Activated CD4-positive, alpha-beta T cell treated with anti-CD3 and anti-CD28 coated beads for 36 hours (primary cell): ENCODE results near the gene CELF2. TPM values are rescaled to one million over a fixed set of nuclear protein-coding genes. Genes with fewer than 3 reads are reported as not detected.
"Not testable (repeated sequence)": the region's sequence is repeated elsewhere in the genome, so short reads cannot be mapped to it uniquely, and the experiment has no call there.

Experiments
- ATAC-seq: fragments of 200-7000 bp; cut with Tn5 transposase; one replicate; pipeline ENCODE4 v1.10.0; 2021; ENCODE audit warnings: mild to moderate bottlenecking, moderate library complexity
- CTCF ChIA-PET: fragments of 350-600 bp; sonication (Branson Sonifier 250); formaldehyde crosslinking; loops from one replicate; lab custom pipeline; 2021; ENCODE audit warnings: antibody characterized with exemption; lab: Charles Lee
- POLR2A ChIA-PET: fragments of 350-600 bp; sonication (Branson Sonifier 250); formaldehyde crosslinking; loops from one replicate; lab custom pipeline; 2021; ENCODE audit warnings: antibody characterized with exemption, inconsistent platforms; lab: Charles Lee
- DNase-seq: peaks from one replicate; pipeline ENCODE4 v3.0.0-alpha.2; 2020
- H3K27ac Mint-ChIP-seq: one replicate; pipeline ENCODE4 v1.8.0; 2021; ENCODE audit warnings: mixed read lengths
- H3K27me3 Mint-ChIP-seq: one replicate; pipeline ENCODE4 v1.8.0; 2021; ENCODE audit warnings: mixed read lengths
- H3K36me3 Mint-ChIP-seq: one replicate; pipeline ENCODE4 v1.8.0; 2021; ENCODE audit warnings: low read depth, mixed read lengths
- H3K4me1 Mint-ChIP-seq: one replicate; pipeline ENCODE4 v1.8.0; 2021; ENCODE audit warnings: mixed read lengths
- H3K4me3 Mint-ChIP-seq: one replicate; pipeline ENCODE4 v1.8.0; 2021; ENCODE audit warnings: mild to moderate bottlenecking, moderate library complexity, mixed read lengths
- H3K9me3 Mint-ChIP-seq: one replicate; pipeline ENCODE4 v1.8.0; 2021; ENCODE audit warnings: low read depth, mixed read lengths
- intact Hi-C, 2 experiments: fragments of 100-400 bp; cut with DNase I in 1 of 2; cut with micrococcal nuclease in 1 of 2; formaldehyde crosslinking; loops; one replicate each; pipeline versions ENCODE4 v1.14.2 to v1.15.1; 2022 to 2024; cut with DNase I, micrococcal nuclease
- total RNA-seq, 2 experiments: library from RNA; stranded (reverse); gene quantifications; one replicate each; pipeline ENCODE4 v1.2.3, GENCODE V29; 2021

The CELF2 gene
- total RNA-seq, 2 experiments from 2014 or later, result 102 to 119 TPM

DNA sequence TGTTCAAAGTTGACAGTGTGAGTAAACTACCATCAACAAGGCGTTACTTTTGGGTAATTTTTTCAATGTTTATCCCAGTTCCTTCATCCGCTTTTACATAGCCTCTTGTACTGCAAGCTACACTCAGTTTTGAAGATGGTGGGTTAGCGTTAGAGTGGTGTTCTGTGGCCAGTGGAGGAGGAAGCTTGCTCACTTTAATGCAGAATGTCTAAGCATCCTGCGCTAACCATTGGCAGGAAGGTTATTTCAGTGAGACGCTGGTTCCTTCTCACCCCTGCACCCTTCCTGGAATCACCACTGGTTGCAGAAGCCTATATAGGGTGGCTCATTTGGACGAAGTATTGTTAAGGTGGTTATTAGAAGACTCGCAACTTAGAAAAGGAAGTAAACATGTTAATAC, 159.1 kb downstream of the CELF2 start:
- peaks cover 82% of the 10 kb centered on the region for H3K36me3 Mint-ChIP-seq
- DNase-seq (peak; percentile 63), ATAC-seq (peak; percentile 29)
- intact Hi-C loops, result loop anchor here in 1 of 2 experiments (5.0 to 10.0 kb wide), 2 partner anchors 146 to 298 kb away; no protein-coding TSS in a partner anchor
- peaks cover 88% of the 10 kb centered on the region for H3K4me1 Mint-ChIP-seq
- no peak overlapping the region for H3K4me3 Mint-ChIP-seq
- POLR2A ChIA-PET, result interaction anchor here (0.9 to 5.7 kb wide), 5 partner anchors 10 to 59 kb away, joined by 3 to 34 read pairs (median 5); no protein-coding TSS in a partner anchor
- H3K27me3 Mint-ChIP-seq, result no peaks in the 10 kb centered on the region
- CTCF ChIA-PET, result interaction anchor here (0.8 to 3.6 kb wide), 6 partner anchors 9 to 93 kb away, joined by 3 to 17 read pairs (median 4); no protein-coding TSS in a partner anchor
- no peak overlapping the region for H3K27ac Mint-ChIP-seq
- H3K9me3 Mint-ChIP-seq, result no peaks in the 10 kb centered on the region

DNA sequence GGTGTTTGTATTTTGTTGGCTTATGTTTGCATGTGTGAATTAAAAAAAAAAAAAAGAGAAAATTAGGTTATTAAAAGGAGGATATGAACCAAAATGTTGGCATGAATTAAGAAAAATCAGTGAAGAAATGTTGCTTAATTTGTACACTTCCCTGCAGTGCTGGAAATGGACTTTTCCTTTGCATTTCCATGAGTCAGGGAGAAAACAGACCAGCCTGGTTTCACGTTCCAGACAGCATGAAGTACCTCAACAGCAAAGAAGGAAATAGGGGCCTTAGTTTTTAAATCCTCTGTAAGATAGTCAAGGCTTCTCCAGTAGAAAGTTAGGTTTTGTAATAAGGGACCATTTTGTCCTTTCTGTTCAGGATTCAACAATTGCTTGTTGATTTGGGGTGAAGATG, 159.7 kb downstream of the CELF2 start:
- H3K36me3 Mint-ChIP-seq, result peaks cover 88% of the 10 kb centered on the region
- peaks cover 93% of the 10 kb centered on the region for H3K4me1 Mint-ChIP-seq
- CTCF ChIA-PET, result interaction anchor here (0.8 to 3.6 kb wide), 6 partner anchors 10 to 93 kb away, joined by 3 to 17 read pairs (median 4); no protein-coding TSS in a partner anchor
- DNase-seq (no peak), ATAC-seq (no peak)
- H3K4me3 Mint-ChIP-seq, result no peak overlapping the region
- POLR2A ChIA-PET, result interaction anchor here (1.0 to 5.7 kb wide), 4 partner anchors 10 to 58 kb away, joined by 3 to 34 read pairs (median 6); no protein-coding TSS in a partner anchor
- H3K27me3 Mint-ChIP-seq, result no peaks in the 10 kb centered on the region
- intact Hi-C loops, result loop anchor here in 1 of 2 experiments (5.0 to 10.0 kb wide), 2 partner anchors 145 to 297 kb away; no protein-coding TSS in a partner anchor
- no peaks in the 10 kb centered on the region for H3K9me3 Mint-ChIP-seq
- H3K27ac Mint-ChIP-seq, result no peak overlapping the region

DNA sequence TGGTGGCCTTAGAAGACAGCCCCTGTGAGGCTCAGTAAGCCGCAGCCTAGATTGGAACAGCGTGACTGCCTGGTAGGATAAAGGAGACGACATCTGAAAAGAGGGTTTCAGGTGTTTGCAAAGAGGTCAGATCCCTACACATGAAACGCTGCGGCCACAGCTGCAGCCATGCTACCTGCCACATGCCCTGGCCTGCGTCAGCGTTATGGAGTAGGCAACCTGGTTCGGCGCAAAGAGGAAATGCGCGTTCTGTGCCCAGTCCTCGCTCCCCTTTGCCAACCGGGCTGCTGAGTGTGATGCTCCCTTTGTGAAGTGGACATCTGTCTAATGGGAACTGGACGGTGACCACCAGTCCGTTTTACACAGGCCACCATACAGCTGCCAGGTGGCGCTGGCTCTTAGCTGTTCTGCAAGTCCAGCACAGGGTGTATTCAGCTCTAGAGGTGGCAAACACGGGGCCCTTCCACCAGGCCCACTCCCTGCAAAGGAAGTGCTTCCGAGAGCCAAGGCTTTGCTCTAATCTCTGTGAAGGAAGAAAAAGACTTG, 160.3 kb downstream of the CELF2 start:
- H3K27ac Mint-ChIP-seq, result no peak overlapping the region
- peaks cover 94% of the 10 kb centered on the region for H3K4me1 Mint-ChIP-seq
- DNase-seq (peak; percentile 65), ATAC-seq (peak; percentile 17)
- CTCF ChIA-PET, result interaction anchor here (0.6 to 3.6 kb wide), 8 partner anchors 9 to 84 kb away, joined by 3 to 30 read pairs (median 5); no protein-coding TSS in a partner anchor
- intact Hi-C loops, result loop anchor here (1.0 to 10.0 kb wide), 9 partner anchors 8 to 297 kb away; no protein-coding TSS in a partner anchor
- POLR2A ChIA-PET, result interaction anchor here (0.6 to 5.7 kb wide), 9 partner anchors 10 to 93 kb away, joined by 3 to 34 read pairs (median 5); no protein-coding TSS in a partner anchor
- no peaks in the 10 kb centered on the region for H3K9me3 Mint-ChIP-seq
- H3K36me3 Mint-ChIP-seq, result peaks cover 88% of the 10 kb centered on the region
- H3K4me3 Mint-ChIP-seq, result no peak overlapping the region
- H3K27me3 Mint-ChIP-seq, result no peaks in the 10 kb centered on the region

DNA sequence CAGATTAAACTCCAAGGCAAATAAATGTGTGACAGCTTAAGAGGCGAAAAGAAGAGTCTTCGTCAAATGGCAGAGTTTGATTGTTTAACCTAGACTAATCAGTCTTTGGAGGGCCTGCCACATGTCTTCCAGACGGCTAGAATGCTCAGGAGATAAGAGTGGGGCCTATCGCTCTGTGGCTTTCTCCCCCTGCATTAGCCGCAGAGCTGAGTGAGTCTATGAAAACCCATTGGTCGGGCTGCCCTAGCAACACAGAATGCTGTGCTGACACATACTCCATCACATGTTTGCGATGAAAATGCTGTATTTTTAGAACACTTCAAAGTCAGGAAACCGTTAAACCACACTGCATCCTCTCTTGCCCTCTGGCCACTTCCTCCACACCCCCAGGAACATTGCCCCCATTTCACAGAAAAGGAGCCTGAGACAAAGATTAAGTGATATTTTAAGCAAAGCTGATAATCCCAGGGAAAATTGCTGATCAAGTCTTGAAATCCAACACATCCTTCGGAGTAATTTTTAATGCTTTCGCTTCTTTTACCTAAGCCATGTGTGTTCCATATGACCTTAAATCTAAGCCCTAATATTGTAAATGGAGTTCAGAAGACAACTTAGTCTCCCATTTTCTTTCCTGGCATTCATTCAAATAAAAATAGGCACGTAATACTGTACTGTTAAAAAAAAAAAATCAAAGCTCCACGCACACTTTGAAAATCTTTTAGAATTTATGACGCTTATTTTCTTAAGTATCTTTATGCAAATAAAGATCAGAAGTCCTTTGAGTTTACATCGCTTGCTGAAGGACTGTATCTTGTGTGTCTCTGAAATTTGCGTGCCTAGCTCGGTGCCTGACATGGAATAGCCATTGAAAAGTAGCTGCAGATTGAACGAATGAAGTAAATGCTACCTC, 161.2 kb downstream of the CELF2 start:
- intact Hi-C loops, result loop anchor here (1.0 to 10.0 kb wide), 9 partner anchors 9 to 296 kb away; no protein-coding TSS in a partner anchor
- H3K36me3 Mint-ChIP-seq, result peaks cover 86% of the 10 kb centered on the region
- H3K9me3 Mint-ChIP-seq, result no peaks in the 10 kb centered on the region
- peaks cover 94% of the 10 kb centered on the region for H3K4me1 Mint-ChIP-seq
- DNase-seq (peak; percentile 90), ATAC-seq (peak; percentile 72)
- no peak overlapping the region for H3K27ac Mint-ChIP-seq
- H3K27me3 Mint-ChIP-seq, result no peaks in the 10 kb centered on the region
- no peak overlapping the region for H3K4me3 Mint-ChIP-seq
- ChIA-PET POLR2A (interaction anchor here (0.6 to 5.7 kb wide), 13 partner anchors 10 to 92 kb away, joined by 3 to 34 read pairs (median 4); no protein-coding TSS in a partner anchor), CTCF (interaction anchor here (0.9 to 3.6 kb wide), 12 partner anchors 9 to 91 kb away, joined by 3 to 30 read pairs (median 4); no protein-coding TSS in a partner anchor)

DNA sequence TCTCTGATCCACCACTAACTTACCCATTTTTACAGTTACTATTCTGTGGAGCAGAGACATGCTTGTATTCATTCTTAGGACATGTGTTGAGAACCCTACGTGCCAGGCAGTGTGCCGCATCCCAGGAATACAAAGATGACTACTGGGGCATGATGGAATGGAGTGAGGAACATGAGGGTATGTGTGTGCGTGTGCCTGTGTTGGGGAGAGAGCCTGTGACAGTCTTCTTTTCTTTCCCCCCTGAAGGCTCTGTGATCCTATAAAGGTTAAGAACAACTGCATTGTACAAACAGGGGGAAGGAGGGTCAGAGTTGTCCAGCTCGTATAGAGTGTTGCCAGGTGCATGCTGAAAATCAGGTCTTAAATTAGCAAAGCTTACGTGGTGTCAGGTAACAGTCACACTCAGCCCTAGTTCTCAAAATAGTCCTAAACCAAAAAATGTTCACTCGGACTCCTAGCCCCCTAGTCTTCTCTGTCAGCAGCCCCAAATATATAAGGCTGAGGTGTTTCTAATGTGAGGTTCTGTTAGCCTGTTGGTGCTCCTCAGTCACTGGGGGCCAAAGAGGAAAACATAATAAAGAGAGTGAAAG, 161.9 kb downstream of the CELF2 start:
- Mint-ChIP-seq H3K9me3 (peaks cover 5% of the 10 kb centered on the region), H3K4me1 (peaks cover 94% of the 10 kb centered on the region), H3K4me3 (no peak overlapping the region), H3K27me3 (no peaks in the 10 kb centered on the region), H3K36me3 (peaks cover 86% of the 10 kb centered on the region), H3K27ac (no peak overlapping the region)
- DNase-seq, result no peak
- ChIA-PET POLR2A (interaction anchor here (0.6 to 5.7 kb wide), 13 partner anchors 11 to 91 kb away, joined by 3 to 34 read pairs (median 4); no protein-coding TSS in a partner anchor), CTCF (interaction anchor here (0.9 to 3.6 kb wide), 9 partner anchors 10 to 90 kb away, joined by 3 to 30 read pairs (median 5); no protein-coding TSS in a partner anchor)
- ATAC-seq, result no peak
- intact Hi-C loops, result loop anchor here (1.0 to 10.0 kb wide), 6 partner anchors 29 to 295 kb away; no protein-coding TSS in a partner anchor

DNA sequence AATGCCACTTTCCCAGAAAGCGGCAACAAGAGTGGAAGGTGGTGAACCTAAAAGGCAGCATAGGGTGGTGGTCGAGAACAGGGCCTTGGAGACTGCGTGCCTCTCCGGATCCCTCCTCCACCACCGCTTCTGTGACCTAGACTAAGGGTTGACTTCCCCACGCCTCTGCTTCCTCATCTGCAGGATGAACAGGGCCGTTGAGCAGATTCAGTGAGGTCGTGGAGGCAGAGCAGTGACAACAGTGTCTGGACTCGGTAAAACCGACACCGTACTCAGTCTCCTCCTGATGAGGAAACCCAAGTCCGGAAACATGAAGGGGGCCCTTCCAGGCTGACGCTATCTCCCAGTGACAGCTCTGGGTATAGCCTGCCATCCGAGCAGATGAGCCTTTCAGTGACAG, 162.6 kb downstream of the CELF2 start:
- Mint-ChIP-seq H3K27ac (no peak overlapping the region), H3K36me3 (peaks cover 86% of the 10 kb centered on the region), H3K4me1 (peaks cover 93% of the 10 kb centered on the region), H3K9me3 (peaks cover 9% of the 10 kb centered on the region), H3K27me3 (no peaks in the 10 kb centered on the region), H3K4me3 (no peak overlapping the region)
- ATAC-seq, result peak; percentile 60
- intact Hi-C loops, result loop anchor here in 1 of 2 experiments (1.0 kb wide), 1 partner anchor 38 kb away; no protein-coding TSS in a partner anchor
- DNase-seq, result peak; percentile 83
- ChIA-PET CTCF (interaction anchor here (1.1 to 3.3 kb wide), 3 partner anchors 15 to 47 kb away, joined by 3 to 30 read pairs (median 5); no protein-coding TSS in a partner anchor), POLR2A (interaction anchor here (0.6 to 5.7 kb wide), 7 partner anchors 16 to 74 kb away, joined by 3 to 34 read pairs (median 3); no protein-coding TSS in a partner anchor)

DNA sequence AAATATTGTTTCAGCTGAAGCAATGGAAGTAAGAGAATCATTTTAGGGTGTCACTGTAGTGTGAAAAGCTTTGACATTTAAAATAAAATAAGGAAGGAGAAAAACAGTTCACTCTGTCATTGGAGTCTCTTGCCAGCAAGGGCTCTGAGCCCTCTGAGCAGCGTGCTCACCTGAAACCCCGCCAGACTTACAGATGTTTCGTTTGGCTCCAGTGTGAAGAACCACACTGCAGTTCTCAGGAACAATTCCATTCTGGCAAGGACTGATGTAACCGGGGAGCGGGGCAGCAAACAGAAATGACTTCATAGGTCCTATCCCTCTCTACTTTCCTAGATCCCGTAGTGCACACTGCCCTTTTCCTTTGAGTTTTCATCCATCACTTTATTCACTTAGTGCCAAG, 164.3 kb downstream of the CELF2 start:
- POLR2A ChIA-PET, result interaction anchor here (0.6 to 1.4 kb wide), 3 partner anchors 44 to 100 kb away, joined by 3 to 4 read pairs (median 4); no protein-coding TSS in a partner anchor
- DNase-seq (no peak), ATAC-seq (no peak)
- peaks cover 89% of the 10 kb centered on the region for H3K36me3 Mint-ChIP-seq
- no peak overlapping the region for H3K4me3 Mint-ChIP-seq
- H3K27me3 Mint-ChIP-seq, result no peaks in the 10 kb centered on the region
- intact Hi-C loops, result loop anchor here in 1 of 2 experiments (1.0 kb wide), 1 partner anchor 8 kb away; no protein-coding TSS in a partner anchor
- no peak overlapping the region for H3K27ac Mint-ChIP-seq
- peaks cover 93% of the 10 kb centered on the region for H3K4me1 Mint-ChIP-seq
- CTCF ChIA-PET, result interaction anchor here (1.1 kb wide), 2 partner anchors 20 to 89 kb away, joined by 3 read pairs; no protein-coding TSS in a partner anchor
- peaks cover 17% of the 10 kb centered on the region for H3K9me3 Mint-ChIP-seq

DNA sequence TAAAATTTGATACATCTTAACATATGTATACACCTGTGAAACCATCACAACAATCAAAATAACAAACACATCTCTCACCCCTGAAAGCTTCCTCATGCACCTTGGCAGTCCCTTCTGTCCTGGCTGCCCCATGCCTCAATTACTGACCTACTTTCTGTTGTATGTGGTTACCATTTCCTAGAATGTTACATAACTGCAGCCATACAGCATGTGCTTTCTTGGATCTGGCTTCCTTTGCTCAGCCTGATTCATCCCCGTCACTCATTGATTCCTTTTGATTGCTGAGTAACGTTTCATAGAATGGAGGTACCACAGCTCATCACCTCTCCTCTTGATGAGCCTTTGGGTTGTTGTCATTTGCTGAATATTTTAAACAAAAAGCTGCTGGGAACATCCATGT, 165.3 kb downstream of the CELF2 start:
- Mint-ChIP-seq H3K27ac (no peak overlapping the region), H3K36me3 (peaks cover 92% of the 10 kb centered on the region)

DNA sequence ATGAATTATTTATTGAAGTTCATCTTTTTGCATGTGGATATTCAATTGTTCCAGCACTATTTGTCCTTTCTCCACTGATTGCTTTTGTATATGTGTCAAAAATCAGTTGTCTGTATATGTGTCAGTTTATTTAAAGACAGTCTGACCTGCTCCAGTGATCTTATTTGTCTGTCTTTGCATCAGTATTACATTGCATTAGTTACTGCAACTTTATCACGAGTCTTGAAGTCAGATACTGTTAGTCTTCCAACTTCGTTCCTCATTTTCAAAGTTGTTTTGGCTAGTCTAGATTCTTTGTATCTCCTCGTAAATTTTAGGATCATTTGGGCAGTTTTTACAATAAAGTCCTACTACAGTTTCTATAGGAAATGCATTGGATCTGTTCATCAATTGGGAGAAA, 166.4 kb downstream of the CELF2 start:
- no peaks in the 10 kb centered on the region for H3K27me3 Mint-ChIP-seq
- no peak for ATAC-seq
- peaks cover 22% of the 10 kb centered on the region for H3K9me3 Mint-ChIP-seq
- H3K4me3 Mint-ChIP-seq, result no peak overlapping the region
- DNase-seq, result no peak
- peaks cover 93% of the 10 kb centered on the region for H3K36me3 Mint-ChIP-seq
- intact Hi-C loops, result no loop called here
- ChIA-PET POLR2A (no interaction called here), CTCF (no interaction called here)
- peaks cover 94% of the 10 kb centered on the region for H3K4me1 Mint-ChIP-seq
- peak overlapping the region; percentile 77 for H3K27ac Mint-ChIP-seq

More for the DNA sequence above, 165.3 kb downstream of the CELF2 start:
- ChIA-PET CTCF (interaction anchor here (0.5 to 1.1 kb wide), 9 partner anchors 9 to 88 kb away, joined by 3 to 6 read pairs (median 3); no protein-coding TSS in a partner anchor), POLR2A (interaction anchor here (1.1 kb wide), 1 partner anchor 52 kb away, joined by 3 read pairs; no protein-coding TSS in a partner anchor)
- peaks cover 22% of the 10 kb centered on the region for H3K9me3 Mint-ChIP-seq
- ATAC-seq (no peak), DNase-seq (no peak)
- H3K4me3 Mint-ChIP-seq, result peak overlapping the region; percentile 10
- H3K27me3 Mint-ChIP-seq, result no peaks in the 10 kb centered on the region
- peaks cover 93% of the 10 kb centered on the region for H3K4me1 Mint-ChIP-seq
- intact Hi-C loops, result no loop called here

DNA sequence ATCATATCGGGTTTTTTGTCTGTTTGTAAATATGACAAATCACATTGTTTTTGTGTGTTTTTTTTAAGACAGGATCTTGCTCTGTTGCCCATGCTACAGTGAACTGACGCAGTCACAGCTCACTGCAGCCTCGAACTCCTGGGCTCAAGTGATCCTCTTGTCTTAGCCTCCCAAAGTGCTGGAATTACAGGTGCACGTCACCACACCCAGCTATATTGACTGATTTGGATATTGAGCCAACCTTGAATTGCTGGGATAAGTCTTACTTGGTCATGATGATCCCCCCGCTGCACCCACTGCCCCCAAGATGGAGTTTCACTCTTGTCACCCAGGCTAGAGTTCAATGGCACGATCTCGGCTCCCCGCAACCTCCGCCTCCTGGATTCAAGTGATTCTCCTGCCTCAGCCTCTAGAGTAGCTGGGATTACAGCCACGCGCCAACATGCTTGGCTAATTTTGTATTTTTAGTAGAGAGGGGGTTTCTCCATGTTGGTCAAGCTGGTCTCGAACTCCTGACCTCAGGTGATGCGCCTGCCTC, 167.5 kb downstream of the CELF2 start:
- CTCF ChIA-PET, ATAC-seq, H3K4me3 Mint-ChIP-seq, POLR2A ChIA-PET, H3K27me3 Mint-ChIP-seq, intact Hi-C loops, DNase-seq: not testable (repeated sequence)
- Mint-ChIP-seq H3K4me1 (peaks cover 95% of the 10 kb centered on the region), H3K9me3 (peaks cover 22% of the 10 kb centered on the region), H3K36me3 (peaks cover 92% of the 10 kb centered on the region), H3K27ac (peak overlapping the region; percentile 73)
